ENCODE data around the gene CFAP45. TPM values are rescaled to one million over a fixed set of nuclear protein-coding genes. Genes with fewer than 3 reads are reported as not detected.

The CFAP45 gene
- total and polyA plus RNA-seq, 2 of the 8 experiments (the other 6 are each of a cell fraction or from before 2014, with no cell fraction given), result 0.05 TPM; not detected in 1

DNA sequence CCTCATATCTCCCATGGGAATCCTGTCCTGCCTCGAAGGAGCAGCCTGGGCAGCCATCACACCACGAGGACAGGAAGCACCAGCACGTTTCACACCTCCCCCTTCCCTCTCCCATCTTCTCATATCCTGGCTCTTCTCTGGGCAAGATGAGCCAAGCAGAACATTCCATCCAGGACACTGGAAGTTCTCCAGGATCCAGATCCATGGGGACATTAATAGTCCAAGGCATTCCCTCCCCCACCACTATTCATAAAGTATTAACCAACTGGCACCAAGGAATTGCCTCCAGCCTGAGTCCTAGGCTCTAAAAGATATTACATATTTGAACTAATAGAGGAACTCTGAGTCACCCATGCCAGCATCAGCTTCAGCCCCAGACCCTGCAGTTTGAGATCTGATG is 64.6 kb downstream of the CFAP45 start:
- Histone ChIP-seq H3K4me1 (replicated peaks in 1 of 4; ENCODE audit: control insufficient read depth in 3 of 4, insufficient read depth in 4 of 4, low read length in 3 of 4) (peaks cover 0 to 4% (median 2%) of the 10 kb centered on the region in 4 experiments; a peak in 1 of 7 replicates), H3K56ac (replicated peaks; ENCODE audit: insufficient read length, low read depth, low read length) (no peak overlapping the region), H2AK5ac (ENCODE audit: low read depth, low read length) (no peak overlapping the region), H3K36me3 (ENCODE audit: control insufficient read depth in 2 of 4, insufficient read depth in 4 of 4, low read length in 3 of 4) (no peaks in the 10 kb centered on the region), H4K5ac (ENCODE audit: insufficient read length, low read depth, low read length) (no peak overlapping the region), H4K20me1 (replicated peaks in 1 of 2; ENCODE audit: control insufficient read depth in 1 of 2, insufficient read depth in 2 of 2, low read length in 2 of 2) (no peaks in the 10 kb centered on the region), H3K27ac (ENCODE audit: low read depth, low read length) (no peak overlapping the region), H3K23ac (ENCODE audit: insufficient read length) (no peak overlapping the region), H3K27me3 (replicated peaks in 1 of 4; ENCODE audit: control insufficient read depth in 3 of 4, extremely low read depth in 1 of 4, insufficient read depth in 3 of 4, low read length in 3 of 4) (peaks cover 0 to 15% (median 3%) of the 10 kb centered on the region in 4 experiments; a peak in 6 of 7 replicates), H2BK5ac (ENCODE audit: low read depth, low read length) (no peak overlapping the region), H2BK15ac (ENCODE audit: low read length) (no peak overlapping the region), H3K18ac (ENCODE audit: extremely low read depth, low read length) (no peak overlapping the region), H3K4me2 (ENCODE audit: insufficient read depth in 1 of 2, low read depth in 2 of 2, low read length in 2 of 2) (no peak overlapping the region), H3K79me2 (ENCODE audit: control insufficient read depth in 1 of 2, insufficient read depth in 2 of 2, low read length in 2 of 2) (no peaks in the 10 kb centered on the region), H2BK12ac (ENCODE audit: low read depth, low read length) (no peak overlapping the region), H3K9ac (replicated peaks in 1 of 4; ENCODE audit: extremely low read depth in 1 of 4, low read depth in 3 of 4, low read length in 3 of 4) (no peak overlapping the region), H3K79me1 (ENCODE audit: low read depth, low read length) (no peaks in the 10 kb centered on the region), H3K4ac (replicated peaks; ENCODE audit: insufficient read length, low read depth, low read length) (no peak overlapping the region), H2BK120ac (replicated peaks; ENCODE audit: low read depth, low read length) (no peak overlapping the region), H3K9me3 (ENCODE audit: insufficient read depth in 2 of 2, low read depth in 1 of 2, low read length in 1 of 2) (no peaks in the 10 kb centered on the region), H4K8ac (ENCODE audit: extremely low read depth, insufficient read depth, low read length) (peak overlapping the region; percentile 66; the same call in 1 of the 2 replicates), H2BK20ac (ENCODE audit: low read length) (no peak overlapping the region), H3K4me3 (ENCODE audit: extremely low read depth in 1 of 4, insufficient read depth in 2 of 4, low read depth in 3 of 4, low read length in 4 of 4) (no peak overlapping the region), H3K23me2 (ENCODE audit: low read depth, low read length) (no peaks in the 10 kb centered on the region), H2AFZ (ENCODE audit: low read length) (no peak overlapping the region), H3K14ac (ENCODE audit: insufficient read length) (no peak overlapping the region), H4K91ac (replicated peaks; ENCODE audit: insufficient read length, low read length) (no peak overlapping the region)
- ChIA-PET CTCF (ENCODE audit: partially characterized antibody) (interaction anchor here (1.0 to 11.2 kb wide), 7 partner anchors 10 to 171 kb away, joined by 4 to 175 read pairs (median 5); no protein-coding TSS in a partner anchor), POLR2A (ENCODE audit: partially characterized antibody) (interaction anchor here (2.2 kb wide), 1 partner anchor 9 kb away, joined by 5 read pairs; no protein-coding TSS in a partner anchor)
- TF ChIP-seq NANOG (IDR thresholded peaks at IDR 0.05; ENCODE audit: insufficient read depth, low read depth, low read length, poor library complexity, severe bottlenecking) (no peak), BRCA1 (IDR thresholded peaks at IDR 0.05; ENCODE audit: low read depth, low read length) (no peak), POU5F1 (IDR thresholded peaks at IDR 0.05; ENCODE audit: low read depth, low read length) (no peak), RNF2 (IDR thresholded peaks at IDR 0.05; ENCODE audit: borderline replicate concordance, low read depth, low read length, missing control alignments, poor library complexity, severe bottlenecking) (no peak)
- 81% methylated on average over 3 of the region's 3 CpGs; no CpG with 5 or more reads in 1 of the 2 experiments for WGBS, 2 experiments (ENCODE audit: extremely low coverage in 1 of 2, insufficient coverage in 1 of 2, insufficient read length in 1 of 2, insufficient replicate concordance in 2 of 2, low coverage in 1 of 2, low lambda C conversion rate in 2 of 2, missing lambda C conversion rate in 1 of 2)
- FAIRE-seq (no peak), DNase-seq (ENCODE audit: low read depth in 1 of 2, low spot score in 2 of 2) (no peak)

Measured in H1 (cell line).